GM12875 (cell line): ENCODE data around the gene MGME1.
"Not testable (repeated sequence)": the region's sequence is repeated elsewhere in the genome, so short reads cannot be mapped to it uniquely, and the experiment has no call there.

Source experiments
- H3K4me3 ChIP-seq: one replicate; pipeline ENCODE4 v1.5.1; 2011; ENCODE audit warnings: low read depth, low read length, control low read depth
- CTCF ChIP-seq: IDR thresholded peaks from 2 replicates; pipeline ENCODE4 v1.5.1; 2011; ENCODE audit warnings: low read depth, mild to moderate bottlenecking, control low read depth, inconsistent platforms, low read length, moderate library complexity, borderline replicate concordance; ENCODE audit not compliant: insufficient read depth

Gene MGME1

GRCh38 chr20:18024606-18025127, 55.8 kb downstream of the MGME1 start:
- TF ChIP-seq CTCF, result no peak
- no peak overlapping the region for H3K4me3 ChIP-seq

- H3K4me3 ChIP-seq, result not testable (repeated sequence)
These were observed 58.2 kb downstream of the MGME1 start for GRCh38 chr20:18027011-18027410.

- no peak for TF ChIP-seq CTCF
- no peak overlapping the region for H3K4me3 ChIP-seq
These were observed 61.2 kb downstream of the MGME1 start for GRCh38 chr20:18030020-18030419.

GRCh38 chr20:18031050-18031449, 62.2 kb downstream of the MGME1 start:
- no peak for TF ChIP-seq CTCF
- H3K4me3 ChIP-seq, result no peak overlapping the region

DNA sequence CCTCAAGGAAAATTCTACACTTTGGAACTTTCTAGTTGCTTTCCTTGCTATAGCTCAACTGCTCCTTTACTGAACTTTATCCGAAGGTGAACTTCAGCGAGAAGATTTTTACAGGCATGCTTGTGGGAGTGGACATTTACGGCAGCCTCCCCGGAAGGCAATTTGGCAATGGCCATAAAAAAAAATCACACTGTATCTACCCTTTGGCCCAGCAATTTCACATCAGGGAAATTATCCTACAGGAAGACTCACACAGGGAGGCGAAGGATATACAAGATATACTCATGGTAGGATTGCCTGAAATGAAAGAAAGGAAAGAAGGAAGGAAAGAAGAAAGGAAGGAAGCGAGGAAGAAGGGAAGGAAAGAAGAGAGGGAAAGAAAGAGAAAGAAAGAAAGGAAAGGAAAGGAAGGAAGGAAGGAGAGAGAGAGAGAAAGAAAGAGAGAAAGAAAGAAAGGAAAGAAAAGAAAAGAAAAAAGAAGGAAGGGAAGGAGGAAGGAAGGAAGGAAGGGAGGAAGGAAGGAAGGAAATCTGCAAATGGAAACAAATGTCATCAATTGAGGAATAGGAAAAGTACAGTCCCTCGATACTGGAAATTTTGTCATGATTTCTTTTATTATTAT, 63.2 kb downstream of the MGME1 start:
- TF ChIP-seq CTCF, result no peak
- no peak overlapping the region for H3K4me3 ChIP-seq

- no peak overlapping the region for H3K4me3 ChIP-seq
- no peak for TF ChIP-seq CTCF
These were observed 64.4 kb downstream of the MGME1 start for GRCh38 chr20:18032977-18033892.

GRCh38 chr20:18034039-18034438, 65.2 kb downstream of the MGME1 start:
- TF ChIP-seq CTCF, result no peak
- no peak overlapping the region for H3K4me3 ChIP-seq
